Osteocyte (in vitro differentiated cells): ENCODE measurements around the gene LMAN2. TPM values are rescaled to one million over a fixed set of nuclear protein-coding genes. Genes with fewer than 3 reads are reported as not detected.

Source experiments
- DNase-seq: peaks from one replicate; pipeline ENCODE4 v3.0.0; 2021; ENCODE audit warnings: mixed read lengths; ENCODE audit not compliant: unreplicated experiment; ENCODE audit errors: extremely low spot score
- H3K27ac Mint-ChIP-seq: one replicate; pipeline ENCODE4 v1.8.0; 2021; ENCODE audit warnings: mild to moderate bottlenecking, mixed read lengths; ENCODE audit not compliant: unreplicated experiment
- H3K27me3 Mint-ChIP-seq: one replicate; pipeline ENCODE4 v1.8.0; 2021; ENCODE audit warnings: mixed read lengths; ENCODE audit not compliant: unreplicated experiment
- H3K36me3 Mint-ChIP-seq: one replicate; pipeline ENCODE4 v1.8.0; 2021; ENCODE audit warnings: mixed read lengths; ENCODE audit not compliant: unreplicated experiment
- H3K4me1 Mint-ChIP-seq: one replicate; pipeline ENCODE4 v1.8.0; 2021; ENCODE audit warnings: mixed read lengths; ENCODE audit not compliant: unreplicated experiment
- H3K4me3 Mint-ChIP-seq: one replicate; pipeline ENCODE4 v1.8.0; 2021; ENCODE audit warnings: mild to moderate bottlenecking, moderate library complexity, mixed read lengths; ENCODE audit not compliant: unreplicated experiment
- H3K9me3 Mint-ChIP-seq: one replicate; pipeline ENCODE4 v1.8.0; 2021; ENCODE audit warnings: mixed read lengths; ENCODE audit not compliant: unreplicated experiment
- total RNA-seq: library from RNA; stranded (reverse); gene quantifications from 2 replicates; pipeline ENCODE4 v1.2.1, GENCODE V29; 2021
- TF ChIP-seq, protein P1 (sequence below): fragments of 200-600 bp; sonication (generic); IDR thresholded peaks from 2 replicates; pipeline ENCODE4 v1.5.0; 2021; ENCODE audit warnings: antibody characterized with exemption, mild to moderate bottlenecking, moderate library complexity

The LMAN2 gene
- total RNA-seq, 1 donor from 2014 or later = 102 TPM

GRCh38 chr5:177319913-177320588 lies 31.4 kb downstream of the LMAN2 start:
- Mint-ChIP-seq H3K27me3 (no peaks in the 10 kb centered on the region), H3K4me3 (no peak overlapping the region), H3K36me3 (peaks cover 13% of the 10 kb centered on the region)

DNA sequence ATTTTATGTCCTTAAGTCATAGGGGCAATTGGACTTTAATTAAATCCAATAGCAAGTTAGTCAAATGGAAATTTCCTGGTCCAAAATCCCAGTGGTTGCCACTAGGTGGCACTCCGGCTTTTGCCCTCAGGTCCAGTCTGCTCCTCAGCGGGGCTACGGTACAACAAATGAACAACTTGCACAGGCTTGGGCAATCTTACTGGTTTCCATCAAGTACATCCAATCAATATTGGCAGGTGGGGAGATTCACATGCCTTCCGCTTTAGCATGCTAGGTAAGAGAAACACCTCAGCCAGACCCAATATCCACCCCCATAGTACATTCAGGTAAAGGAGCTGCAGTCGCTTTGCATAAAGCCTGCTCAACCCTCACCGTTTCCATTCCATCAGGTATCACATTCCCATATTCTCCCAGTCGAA lies 33.5 kb downstream of the LMAN2 start:
- no peaks in the 10 kb centered on the region for H3K9me3 Mint-ChIP-seq
- TF ChIP-seq, protein P1, sequence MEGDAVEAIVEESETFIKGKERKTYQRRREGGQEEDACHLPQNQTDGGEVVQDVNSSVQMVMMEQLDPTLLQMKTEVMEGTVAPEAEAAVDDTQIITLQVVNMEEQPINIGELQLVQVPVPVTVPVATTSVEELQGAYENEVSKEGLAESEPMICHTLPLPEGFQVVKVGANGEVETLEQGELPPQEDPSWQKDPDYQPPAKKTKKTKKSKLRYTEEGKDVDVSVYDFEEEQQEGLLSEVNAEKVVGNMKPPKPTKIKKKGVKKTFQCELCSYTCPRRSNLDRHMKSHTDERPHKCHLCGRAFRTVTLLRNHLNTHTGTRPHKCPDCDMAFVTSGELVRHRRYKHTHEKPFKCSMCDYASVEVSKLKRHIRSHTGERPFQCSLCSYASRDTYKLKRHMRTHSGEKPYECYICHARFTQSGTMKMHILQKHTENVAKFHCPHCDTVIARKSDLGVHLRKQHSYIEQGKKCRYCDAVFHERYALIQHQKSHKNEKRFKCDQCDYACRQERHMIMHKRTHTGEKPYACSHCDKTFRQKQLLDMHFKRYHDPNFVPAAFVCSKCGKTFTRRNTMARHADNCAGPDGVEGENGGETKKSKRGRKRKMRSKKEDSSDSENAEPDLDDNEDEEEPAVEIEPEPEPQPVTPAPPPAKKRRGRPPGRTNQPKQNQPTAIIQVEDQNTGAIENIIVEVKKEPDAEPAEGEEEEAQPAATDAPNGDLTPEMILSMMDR = peak; percentile 86
- H3K36me3 Mint-ChIP-seq = peaks cover 11% of the 10 kb centered on the region
- H3K4me1 Mint-ChIP-seq = peaks cover 7% of the 10 kb centered on the region
- no peak overlapping the region for H3K27ac Mint-ChIP-seq
- H3K4me3 Mint-ChIP-seq = no peak overlapping the region
- no peak for DNase-seq
- no peaks in the 10 kb centered on the region for H3K27me3 Mint-ChIP-seq

More at GRCh38 chr5:177319913-177320588, 31.4 kb downstream of the LMAN2 start:
- TF ChIP-seq, protein P1 = no peak
- Mint-ChIP-seq H3K27ac (no peak overlapping the region), H3K9me3 (no peaks in the 10 kb centered on the region), H3K4me1 (peaks cover 6% of the 10 kb centered on the region)
- no peak for DNase-seq

DNA sequence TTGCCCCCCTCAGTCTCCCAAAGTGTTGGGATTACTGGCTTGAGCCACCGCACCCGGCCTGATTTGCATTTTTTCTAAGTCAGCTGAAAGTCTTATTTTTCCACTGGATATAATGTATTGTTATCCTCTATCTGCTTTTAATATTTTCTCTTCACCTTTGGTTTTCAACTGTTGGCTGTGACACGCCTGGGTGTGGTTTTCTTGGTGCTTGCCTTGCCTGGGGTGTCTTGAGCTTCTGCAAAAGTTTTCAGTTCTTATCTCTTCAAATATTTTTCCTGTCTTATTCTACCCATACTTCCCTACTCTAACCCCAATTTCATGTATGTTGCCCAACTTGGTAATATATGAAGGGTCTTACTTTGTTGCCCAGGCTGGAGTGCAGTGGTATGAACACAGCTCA lies 35.5 kb downstream of the LMAN2 start:
- no peak for DNase-seq
- no peaks in the 10 kb centered on the region for H3K27me3 Mint-ChIP-seq
- peaks cover 6% of the 10 kb centered on the region for H3K36me3 Mint-ChIP-seq
- H3K9me3 Mint-ChIP-seq = no peaks in the 10 kb centered on the region
- H3K27ac Mint-ChIP-seq = no peak overlapping the region
- no peak overlapping the region for H3K4me3 Mint-ChIP-seq
- TF ChIP-seq, protein P1 = no peak
- H3K4me1 Mint-ChIP-seq = peaks cover 18% of the 10 kb centered on the region

DNA sequence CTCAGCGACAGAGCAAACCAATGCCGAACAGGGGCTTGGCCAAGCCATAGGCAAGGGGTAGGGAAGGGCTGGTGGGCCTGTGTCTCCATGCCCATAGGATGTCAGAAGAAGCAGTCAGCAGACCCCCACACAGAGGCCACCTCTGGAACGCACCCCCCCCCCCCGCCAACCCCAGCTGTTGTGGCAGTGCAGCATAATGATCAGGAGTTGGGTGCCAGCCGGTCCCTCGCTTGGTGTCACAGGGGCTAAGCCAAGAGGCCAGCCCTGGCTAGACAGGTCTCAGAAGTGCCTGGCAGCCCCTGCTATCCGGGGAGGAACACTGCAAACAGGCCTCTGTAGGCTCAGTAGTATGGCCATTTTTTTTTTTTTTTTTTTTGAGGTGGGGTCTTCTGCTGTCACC lies 36.1 kb downstream of the LMAN2 start:
- no peak overlapping the region for H3K4me3 Mint-ChIP-seq
- H3K4me1 Mint-ChIP-seq = peaks cover 23% of the 10 kb centered on the region
- H3K9me3 Mint-ChIP-seq = no peaks in the 10 kb centered on the region
- no peak overlapping the region for H3K27ac Mint-ChIP-seq
- H3K27me3 Mint-ChIP-seq = no peaks in the 10 kb centered on the region
- no peak for DNase-seq
- H3K36me3 Mint-ChIP-seq = peaks cover 6% of the 10 kb centered on the region
- TF ChIP-seq, protein P1 = no peak

- Mint-ChIP-seq H3K27me3 (no peaks in the 10 kb centered on the region), H3K4me3 (no peak overlapping the region), H3K9me3 (no peaks in the 10 kb centered on the region), H3K27ac (no peak overlapping the region), H3K36me3 (peaks cover 6% of the 10 kb centered on the region), H3K4me1 (peaks cover 29% of the 10 kb centered on the region)
- no peak for DNase-seq
- TF ChIP-seq, protein P1 = no peak
These were observed 36.8 kb downstream of the LMAN2 start for GRCh38 chr5:177314376-177315342.
